Stomach (tissue), 4 donors: ENCODE results near the gene DENND6B.

Source experiments
- CTCF ChIP-seq, 7 experiments: fragments of 450-650 bp in 4 of 7; fragments of 200-600 bp in 3 of 7; sonication (generic) in 3 of 7; IDR thresholded peaks; one replicate each; pipeline ENCODE4 v1.5.1; 2016 to 2019; ENCODE audit warnings: antibody characterized with exemption in 7 of 7, control low read depth in 2 of 7, mild to moderate bottlenecking in 1 of 7
- POLR2AphosphoS5 ChIP-seq, 3 donors: sonication (generic); formaldehyde crosslinking; IDR thresholded peaks; one replicate each; pipeline ENCODE4 v1.6.1; 2016; ENCODE audit warnings: antibody characterized with exemption in 3 of 3

GRCh38 chr22:50361222-50361621 lies 34.4 kb upstream of the DENND6B start:
- TF ChIP-seq POLR2AphosphoS5 (IDR thresholded peaks at IDR 0.05) (no peak), CTCF (IDR thresholded peaks at IDR 0.05) (no peak)
